HG02870 (cell line): ENCODE results near the gene PDZD2.

Experiments used
- ATAC-seq: cut with Tn5 transposase; IDR thresholded peaks from one replicate; pipeline ENCODE4 v1.9.1; 2021; ENCODE audit warnings: mild to moderate bottlenecking, moderate library complexity; ENCODE audit not compliant: unreplicated experiment

PDZD2 gene

DNA sequence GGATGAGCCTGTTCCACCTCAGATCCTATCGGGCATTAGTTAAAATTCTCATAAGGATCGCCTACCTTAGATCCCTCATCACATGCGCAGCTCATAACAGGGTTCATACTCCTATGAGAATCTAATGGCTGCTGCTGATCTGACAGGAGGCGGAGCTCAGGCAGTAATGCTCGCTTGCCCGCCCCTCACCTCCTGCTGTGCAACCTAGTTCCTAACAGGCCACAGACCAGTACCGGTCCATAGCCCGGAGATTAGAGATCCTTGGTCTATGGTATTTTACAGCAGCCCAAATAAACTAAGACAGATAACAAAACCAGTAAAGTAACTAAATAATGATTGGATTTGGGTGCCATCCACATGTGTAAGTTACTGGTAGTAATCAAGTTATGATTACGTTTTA lies 517.7 kb downstream of the PDZD2 start:
- no peak for ATAC-seq

DNA sequence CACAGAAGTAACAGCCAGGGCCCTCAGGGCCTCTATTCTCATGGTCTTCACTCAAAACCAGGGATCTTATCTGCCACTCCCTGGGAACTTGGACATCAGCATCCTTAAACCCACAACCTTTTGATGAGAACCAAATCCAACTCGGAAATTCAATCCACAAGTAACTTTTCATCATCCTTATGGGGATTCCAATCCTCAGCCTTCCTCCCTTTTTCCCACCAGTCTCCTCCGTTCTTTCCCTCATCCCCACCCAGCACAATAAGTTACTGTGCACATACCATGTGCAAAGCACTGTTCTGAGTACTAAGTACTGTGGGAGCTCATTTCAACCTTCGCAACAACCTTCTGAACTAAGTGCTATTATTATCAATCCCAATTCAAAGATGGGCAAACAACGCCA lies 518.1 kb downstream of the PDZD2 start:
- no peak for ATAC-seq

DNA sequence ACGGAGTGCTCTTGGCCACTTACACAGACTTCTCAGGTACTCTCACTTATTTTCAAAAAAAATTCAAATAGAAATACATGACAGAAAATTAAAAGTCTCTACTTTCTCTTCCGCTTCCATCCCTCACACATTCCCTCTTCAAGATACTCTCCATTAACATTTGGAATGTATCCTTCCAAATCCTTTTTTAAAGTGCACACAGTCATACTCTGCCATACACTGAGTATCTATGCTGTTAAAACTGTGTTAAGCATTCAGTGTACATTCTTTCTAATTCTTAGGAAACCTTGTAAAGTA lies 519.7 kb downstream of the PDZD2 start:
- ATAC-seq = no peak

DNA sequence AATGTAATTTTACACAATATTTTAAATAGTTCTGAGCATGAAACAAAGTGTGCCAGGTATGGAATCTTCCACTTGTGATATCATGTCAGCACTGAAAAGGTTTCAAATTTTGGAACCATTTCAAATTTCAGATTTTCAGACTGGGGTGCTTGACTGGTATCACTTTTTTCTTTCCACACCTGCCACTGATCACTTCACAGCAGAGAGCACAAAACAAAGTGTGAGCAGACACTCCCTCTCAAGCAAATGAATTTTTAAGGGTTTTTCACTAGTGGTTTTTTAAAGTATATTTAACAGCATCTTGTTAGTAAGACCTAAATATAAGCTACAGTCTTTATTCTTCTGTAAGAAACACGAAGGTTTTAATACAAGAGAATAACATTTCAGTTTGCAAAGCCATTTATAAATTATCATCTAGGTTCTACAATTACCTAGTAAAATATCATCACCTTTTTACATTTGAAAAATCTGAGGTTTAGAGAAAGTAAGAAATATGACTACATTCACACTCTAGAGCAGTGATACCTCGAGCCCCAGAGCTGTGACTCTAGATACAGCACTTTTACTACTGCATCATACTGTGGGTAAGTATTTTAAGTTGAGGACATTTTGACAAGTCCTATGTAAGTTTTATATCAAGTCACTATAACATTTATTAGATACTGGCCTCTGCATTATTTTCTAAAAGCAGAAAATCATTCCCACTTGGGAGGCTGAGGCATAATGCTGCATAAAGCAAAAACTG lies 520.6 kb downstream of the PDZD2 start:
- no peak for ATAC-seq

DNA sequence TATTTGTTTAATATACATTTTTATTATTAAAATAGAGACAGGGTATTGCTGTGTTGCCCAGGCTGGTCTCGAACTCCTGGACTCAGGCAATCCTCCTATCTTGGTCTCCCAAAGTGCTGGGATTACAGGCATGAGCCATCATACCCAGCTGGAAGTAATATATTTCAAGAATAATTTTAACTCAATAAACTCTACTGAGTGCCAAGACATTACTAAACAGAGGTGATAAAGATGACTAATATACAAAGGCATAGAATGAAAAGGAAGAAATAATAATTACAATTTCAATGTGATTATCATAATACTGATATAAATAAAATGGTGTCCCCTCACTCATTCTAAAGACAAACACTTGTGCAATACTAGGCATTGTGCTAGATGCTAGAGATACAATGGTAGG lies 521.3 kb downstream of the PDZD2 start:
- no peak for ATAC-seq
